Fibroblast of lung (primary cell): ENCODE results near the gene HSD17B13.

Experiments used
- CTCF ChIP-seq, 2 donors: IDR thresholded peaks in 1 of 2; conservative IDR thresholded peaks in 1 of 2; 1 replicate in 1 of 2; 2 replicates in 1 of 2; pipeline ENCODE4 v1.5.1; 2011 to 2012; ENCODE audit warnings: low read length in 2 of 2, control low read depth in 1 of 2, inconsistent platforms in 1 of 2, low read depth in 1 of 2, mild to moderate bottlenecking in 1 of 2
- EZH2 ChIP-seq: IDR thresholded peaks from 2 replicates; pipeline ENCODE4 v1.5.1; 2012; ENCODE audit warnings: low read length, control low read depth, mild to moderate bottlenecking; ENCODE audit errors: missing control alignments

- TF ChIP-seq CTCF (conservative IDR thresholded peaks at IDR 0.05 in 1 of 2, IDR thresholded peaks at IDR 0.05 in 1 of 2; ENCODE audit: low read depth in 1 of 2, low read length in 2 of 2) (no peak), EZH2 (no peak)
Observed at GRCh38 chr4:87313756-87314155, 8.9 kb downstream of the HSD17B13 start.
